Tibial nerve (tissue), 3 donors: ENCODE measurements around the gene DGUOK.

Experiments used
- CTCF ChIP-seq, 5 experiments: fragments of 200-600 bp in 3 of 5; fragments of 450-650 bp in 2 of 5; sonication (generic) in 3 of 5; IDR thresholded peaks; one replicate each; pipeline ENCODE4 v1.5.1; 2016 to 2019; ENCODE audit warnings: antibody characterized with exemption in 5 of 5, mild to moderate bottlenecking in 3 of 5, moderate library complexity in 2 of 5
- POLR2A ChIP-seq, 2 donors: fragments of 450-650 bp; IDR thresholded peaks; one replicate each; pipeline ENCODE4 v1.6.1; 2017; ENCODE audit warnings: antibody characterized with exemption in 2 of 2, mild to moderate bottlenecking in 2 of 2, moderate library complexity in 2 of 2

- TF ChIP-seq CTCF (IDR thresholded peaks at IDR 0.05) (no peak), POLR2A (IDR thresholded peaks at IDR 0.05) (no peak)
Measured at GRCh38 chr2:73961823-73962615, 35.3 kb downstream of the DGUOK start.
